GOT3 (cell line): ENCODE results near the gene TFDP1.

ENCODE experiments used
- DNase-seq: peaks from one replicate; lab custom pipeline; 2025; ENCODE audit warnings: mixed read lengths; lab: John Stamatoyannopoulos, UW

The TFDP1 gene

GRCh38 chr13:113632706-113633484, 48.3 kb downstream of the TFDP1 start:
- DNase-seq = no peak

GRCh38 chr13:113633485-113633873, 48.9 kb downstream of the TFDP1 start:
- no peak for DNase-seq

GRCh38 chr13:113634279-113635047, 49.9 kb downstream of the TFDP1 start:
- no peak for DNase-seq

GRCh38 chr13:113635048-113635420, 50.5 kb downstream of the TFDP1 start:
- no peak for DNase-seq

- DNase-seq = no peak
These were observed 51.2 kb downstream of the TFDP1 start for GRCh38 chr13:113635709-113636108.

GRCh38 chr13:113636266-113636963, 51.9 kb downstream of the TFDP1 start:
- DNase-seq = no peak

- DNase-seq = no peak
These were observed 53.0 kb downstream of the TFDP1 start for GRCh38 chr13:113637262-113638160.

GRCh38 chr13:113638173-113638746, 53.7 kb downstream of the TFDP1 start:
- DNase-seq = no peak

GRCh38 chr13:113638806-113639205, 54.3 kb downstream of the TFDP1 start:
- DNase-seq = no peak

- no peak for DNase-seq
These were observed 55.2 kb downstream of the TFDP1 start for GRCh38 chr13:113639616-113640262.

- no peak for DNase-seq
These were observed 56.9 kb downstream of the TFDP1 start for GRCh38 chr13:113641426-113641825.

GRCh38 chr13:113642563-113642962, 58.0 kb downstream of the TFDP1 start:
- no peak for DNase-seq

GRCh38 chr13:113643593-113643992, 59.0 kb downstream of the TFDP1 start:
- DNase-seq = no peak

GRCh38 chr13:113644800-113645199, 60.2 kb downstream of the TFDP1 start:
- DNase-seq = no peak

- DNase-seq = no peak
These were observed 60.8 kb downstream of the TFDP1 start for GRCh38 chr13:113645329-113645728.

GRCh38 chr13:113646376-113646775, 61.8 kb downstream of the TFDP1 start:
- no peak for DNase-seq

GRCh38 chr13:113646921-113647340, 62.4 kb downstream of the TFDP1 start:
- DNase-seq = no peak

- no peak for DNase-seq
These were observed 63.0 kb downstream of the TFDP1 start for GRCh38 chr13:113647351-113648215.

GRCh38 chr13:113648216-113648610, 63.7 kb downstream of the TFDP1 start:
- no peak for DNase-seq

- no peak for DNase-seq
These were observed 64.7 kb downstream of the TFDP1 start for GRCh38 chr13:113649212-113649611.
